Keratinocyte (primary cell): ENCODE results near the gene NOD2.

Experiments
- CTCF ChIP-seq, 3 experiments: IDR thresholded peaks in 1 of 3; conservative IDR thresholded peaks in 1 of 3; optimal IDR thresholded peaks in 1 of 3; 2 replicates in 2 of 3; 3 replicates in 1 of 3; pipeline versions ENCODE3 to v1.5.1; 2011; ENCODE audit warnings: low read length in 3 of 3, mild to moderate bottlenecking in 3 of 3, moderate library complexity in 2 of 3, control low read depth in 1 of 3, inconsistent platforms in 1 of 3; ENCODE audit not compliant: insufficient read depth in 2 of 3; ENCODE audit errors: extremely low read depth in 1 of 3
- EZH2 ChIP-seq: IDR thresholded peaks from one replicate; pipeline ENCODE4 v1.6.1; 2012; ENCODE audit warnings: inconsistent platforms, mild to moderate bottlenecking, low read length, moderate library complexity

- no peak for TF ChIP-seq EZH2
- peak in 2 of 3 experiments; percentile 12 to 48 for TF ChIP-seq CTCF (optimal IDR thresholded peaks at IDR 0.05 in 1 of 3, IDR thresholded peaks at IDR 0.05 in 1 of 3, conservative IDR thresholded peaks at IDR 0.05 in 1 of 3; ENCODE audit: extremely low read depth in 1 of 3, insufficient read depth in 2 of 3, low read length in 3 of 3)
Observed at GRCh38 chr16:50747207-50747956, 54.0 kb downstream of the NOD2 start.
